DND-41 (cell line): Measurements from ENCODE around the gene BCL2L1.

Source experiments
- ATAC-seq: fragments of 200-7000 bp; cut with Tn5 transposase; 3 replicates; pipeline ENCODE4 v1.9.1; 2021; ENCODE audit warnings: low read depth; ENCODE audit not compliant: insufficient read depth
- DNase-seq: peaks from one replicate; pipeline ENCODE4 v3.0.0-alpha.2; 2020
- H2AFZ ChIP-seq: 2 replicates; pipeline ENCODE4 v1.6.0; 2012; ENCODE audit warnings: low read depth, low read length
- H3K27ac ChIP-seq: 2 replicates; pipeline ENCODE4 v1.5.1; 2012; ENCODE audit warnings: low read length, inconsistent platforms
- H3K27me3 ChIP-seq: fragments of 200-600 bp; sonication (generic); 2 replicates; pipeline ENCODE4 v1.6.0; 2012; ENCODE audit warnings: low read length, mild to moderate bottlenecking, inconsistent platforms; ENCODE audit not compliant: insufficient read depth, poor library complexity
- H3K36me3 ChIP-seq: 2 replicates; pipeline ENCODE4 v1.5.1; 2012; ENCODE audit warnings: low read length, inconsistent platforms; ENCODE audit not compliant: insufficient read depth
- H3K4me1 ChIP-seq: 2 replicates; pipeline ENCODE4 v1.5.1; 2012; ENCODE audit warnings: mild to moderate bottlenecking, low read length; ENCODE audit not compliant: insufficient read depth
- H3K4me2 ChIP-seq: 2 replicates; pipeline ENCODE4 v1.6.0; 2012; ENCODE audit warnings: mild to moderate bottlenecking, moderate library complexity, low read length, inconsistent platforms; ENCODE audit not compliant: insufficient read depth
- H3K4me3 ChIP-seq, 2 experiments: fragments of 200-600 bp in 1 of 2; shearing (Covaris generic) in 1 of 2; 2 replicates each; pipeline ENCODE4 v1.5.1; 2012 to 2016; ENCODE audit warnings: inconsistent platforms in 2 of 2, low read length in 2 of 2, mild to moderate bottlenecking in 2 of 2, low read depth in 1 of 2, moderate library complexity in 1 of 2
- H3K79me2 ChIP-seq: 2 replicates; pipeline ENCODE4 v1.6.0; 2012; ENCODE audit warnings: low read length, inconsistent platforms; ENCODE audit not compliant: insufficient read depth
- H3K9ac ChIP-seq: 2 replicates; pipeline ENCODE4 v1.6.0; 2012; ENCODE audit warnings: low read depth, mild to moderate bottlenecking, inconsistent platforms, low read length, moderate library complexity
- H3K9me3 ChIP-seq: 2 replicates; pipeline ENCODE4 v1.5.1; 2012; ENCODE audit warnings: low read length, moderate library complexity, mild to moderate bottlenecking, inconsistent platforms; ENCODE audit not compliant: insufficient read depth, severe bottlenecking
- H4K20me1 ChIP-seq: 2 replicates; pipeline ENCODE4 v1.6.0; 2012; ENCODE audit warnings: low read length; ENCODE audit not compliant: insufficient read depth
- EZH2 ChIP-seq: IDR thresholded peaks from 3 replicates; pipeline ENCODE4 v1.6.1; 2012; ENCODE audit warnings: borderline replicate concordance, low read depth, mild to moderate bottlenecking, moderate library complexity, low read length, inconsistent platforms; ENCODE audit not compliant: severe bottlenecking
- TF ChIP-seq, protein P1 (sequence below): IDR thresholded peaks from 2 replicates; pipeline ENCODE4 v1.5.1; 2012; ENCODE audit warnings: borderline replicate concordance, low read length, moderate library complexity, mild to moderate bottlenecking; ENCODE audit not compliant: poor library complexity, severe bottlenecking; ENCODE audit errors: extremely low read depth

BCL2L1 gene

DNA sequence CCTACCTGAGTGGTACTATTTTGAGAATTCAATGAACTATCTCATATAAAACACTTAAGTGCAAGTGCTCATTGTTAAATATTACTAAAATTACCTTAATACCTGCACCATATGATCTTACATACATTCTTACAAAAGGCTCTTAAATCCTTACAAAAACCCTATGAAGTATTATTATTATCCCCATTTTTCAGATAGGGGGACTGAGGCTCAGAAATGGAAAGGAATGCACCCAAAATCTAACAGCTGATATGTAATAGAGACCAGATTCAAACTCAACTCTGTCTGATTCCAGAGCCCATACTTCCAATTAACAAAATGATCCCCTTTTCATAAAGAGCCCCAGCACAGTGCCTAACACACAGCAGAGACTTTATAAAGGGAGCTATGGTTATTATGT lies 17.5 kb downstream of the BCL2L1 start:
- Histone ChIP-seq H3K36me3 (peaks cover 93% of the 10 kb centered on the region), H4K20me1 (peaks cover 75% of the 10 kb centered on the region), H3K9me3 (no peaks in the 10 kb centered on the region), H3K4me1 (peaks cover 79% of the 10 kb centered on the region), H3K27me3 (no peaks in the 10 kb centered on the region), H2AFZ (no peak overlapping the region), H3K9ac (no peak overlapping the region), H3K4me3 (no peak overlapping the region), H3K4me2 (0 out of 2 replicates have a peak overlapping the region, but pooled peaks have one; percentile 13), H3K27ac (peak overlapping the region; percentile 77), H3K79me2 (peaks cover 99% of the 10 kb centered on the region)
- DNase-seq (no peak), ATAC-seq (no peak)
- TF ChIP-seq EZH2 = no peak
- TF ChIP-seq, protein P1, sequence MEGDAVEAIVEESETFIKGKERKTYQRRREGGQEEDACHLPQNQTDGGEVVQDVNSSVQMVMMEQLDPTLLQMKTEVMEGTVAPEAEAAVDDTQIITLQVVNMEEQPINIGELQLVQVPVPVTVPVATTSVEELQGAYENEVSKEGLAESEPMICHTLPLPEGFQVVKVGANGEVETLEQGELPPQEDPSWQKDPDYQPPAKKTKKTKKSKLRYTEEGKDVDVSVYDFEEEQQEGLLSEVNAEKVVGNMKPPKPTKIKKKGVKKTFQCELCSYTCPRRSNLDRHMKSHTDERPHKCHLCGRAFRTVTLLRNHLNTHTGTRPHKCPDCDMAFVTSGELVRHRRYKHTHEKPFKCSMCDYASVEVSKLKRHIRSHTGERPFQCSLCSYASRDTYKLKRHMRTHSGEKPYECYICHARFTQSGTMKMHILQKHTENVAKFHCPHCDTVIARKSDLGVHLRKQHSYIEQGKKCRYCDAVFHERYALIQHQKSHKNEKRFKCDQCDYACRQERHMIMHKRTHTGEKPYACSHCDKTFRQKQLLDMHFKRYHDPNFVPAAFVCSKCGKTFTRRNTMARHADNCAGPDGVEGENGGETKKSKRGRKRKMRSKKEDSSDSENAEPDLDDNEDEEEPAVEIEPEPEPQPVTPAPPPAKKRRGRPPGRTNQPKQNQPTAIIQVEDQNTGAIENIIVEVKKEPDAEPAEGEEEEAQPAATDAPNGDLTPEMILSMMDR = no peak

DNA sequence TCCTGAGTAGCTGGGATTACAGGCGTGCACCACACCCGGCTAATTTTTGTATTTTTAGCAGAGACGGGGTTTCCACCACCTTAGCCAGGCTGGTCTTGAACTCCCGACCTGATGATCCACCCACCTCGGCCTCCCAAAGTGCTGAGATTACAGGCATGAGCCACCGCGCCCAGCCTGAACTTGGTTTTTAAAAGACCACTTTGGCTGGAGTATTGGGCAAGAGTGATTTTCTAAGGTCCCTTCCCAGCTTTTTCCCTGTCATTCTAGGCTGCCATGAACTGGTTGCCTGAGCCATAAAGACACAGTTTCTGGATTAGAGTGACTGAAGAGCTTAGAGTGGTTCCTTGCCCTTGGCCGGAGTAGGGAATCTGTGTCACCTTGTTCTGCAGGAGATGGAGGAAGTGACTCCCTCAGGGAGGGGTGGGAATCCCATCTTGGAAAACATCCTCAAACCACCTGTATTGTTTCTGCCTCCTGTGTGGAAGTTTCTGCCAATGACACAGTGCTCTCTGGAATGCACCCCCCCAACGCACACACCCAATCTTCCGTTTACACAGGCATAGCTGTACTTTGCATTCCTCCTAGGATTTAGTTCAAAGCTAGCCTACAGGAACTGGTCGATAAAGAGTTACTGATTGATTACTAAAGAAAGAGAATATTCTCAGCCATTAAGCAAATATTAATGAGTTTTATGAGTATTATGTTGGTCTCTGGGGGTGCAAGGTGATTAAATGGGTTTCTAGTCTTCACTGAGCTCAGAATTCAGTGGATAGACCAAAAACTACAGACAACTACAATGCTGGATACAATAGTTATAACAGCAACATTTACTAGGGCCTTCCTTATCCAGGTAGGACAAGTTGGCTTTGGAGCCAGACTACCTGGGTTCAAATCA lies 18.2 kb downstream of the BCL2L1 start:
- peaks cover 79% of the 10 kb centered on the region for H3K4me1 ChIP-seq
- peaks cover 95% of the 10 kb centered on the region for H3K36me3 ChIP-seq
- TF ChIP-seq EZH2 = no peak
- TF ChIP-seq, protein P1 = no peak
- no peak overlapping the region for H3K9ac ChIP-seq
- no peak overlapping the region for H3K4me2 ChIP-seq
- H4K20me1 ChIP-seq = peaks cover 77% of the 10 kb centered on the region
- ATAC-seq (no peak), DNase-seq (no peak)
- no peaks in the 10 kb centered on the region for H3K9me3 ChIP-seq
- no peak overlapping the region for H3K4me3 ChIP-seq
- H3K27ac ChIP-seq = peak overlapping the region; percentile 77
- H2AFZ ChIP-seq = no peak overlapping the region
- peaks cover 99% of the 10 kb centered on the region for H3K79me2 ChIP-seq
- H3K27me3 ChIP-seq = no peaks in the 10 kb centered on the region

DNA sequence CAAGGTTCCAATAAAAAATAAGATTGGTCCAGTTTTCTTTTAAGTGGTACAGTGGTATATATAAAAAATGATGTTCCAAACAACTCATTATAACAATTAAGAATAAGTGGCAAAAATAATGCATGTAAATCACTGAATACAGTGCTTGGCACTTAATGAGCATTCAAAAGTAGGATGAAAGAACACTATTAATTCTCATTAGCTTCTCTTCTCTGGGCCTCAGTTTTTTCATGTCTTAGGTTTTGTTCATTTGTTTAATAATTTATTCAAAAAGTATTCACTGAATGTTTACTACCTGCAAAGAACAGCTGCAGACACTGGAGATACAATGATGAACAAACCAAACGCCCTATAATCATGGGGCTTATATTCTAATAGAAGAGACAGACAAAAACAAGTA lies 21.1 kb downstream of the BCL2L1 start:
- TF ChIP-seq, protein P1 = no peak
- no peak for TF ChIP-seq EZH2
- no peak for ATAC-seq
- H3K27me3 ChIP-seq = no peaks in the 10 kb centered on the region
- H2AFZ ChIP-seq = no peak overlapping the region
- peaks cover 95% of the 10 kb centered on the region for H3K36me3 ChIP-seq
- no peaks in the 10 kb centered on the region for H3K9me3 ChIP-seq
- peaks cover 75% of the 10 kb centered on the region for H4K20me1 ChIP-seq
- DNase-seq = no peak
- H3K79me2 ChIP-seq = peaks cover 100% of the 10 kb centered on the region
- no peak overlapping the region for H3K9ac ChIP-seq
- H3K4me3 ChIP-seq = no peak overlapping the region
- peak overlapping the region; percentile 9; the same call in 1 of the 2 replicates for H3K4me2 ChIP-seq
- peak overlapping the region; percentile 51; the same call in 1 of the 2 replicates for H3K27ac ChIP-seq
- peaks cover 80% of the 10 kb centered on the region for H3K4me1 ChIP-seq
